Inflammatory macrophage treated with lipopolysaccharide for 4 hours (primary cell): ENCODE measurements around the gene TUBA1C.
"Not testable (repeated sequence)": the region's sequence is repeated elsewhere in the genome, so short reads cannot be mapped to it uniquely, and the experiment has no call there.

ENCODE experiments used
- DNase-seq: peaks from one replicate; pipeline ENCODE4 v3.0.0-alpha.2; 2020

The TUBA1C gene

GRCh38 chr12:49283541-49284429 lies 18.9 kb downstream of the TUBA1C start:
- DNase-seq = no peak

- no peak for DNase-seq
Observed at GRCh38 chr12:49284672-49285071, 19.8 kb downstream of the TUBA1C start.

GRCh38 chr12:49287876-49288275 lies 23.0 kb downstream of the TUBA1C start:
- DNase-seq = no peak

- peak; percentile 55 for DNase-seq
Observed at GRCh38 chr12:49288412-49288853, 23.6 kb downstream of the TUBA1C start.

GRCh38 chr12:49288922-49289555 lies 24.2 kb downstream of the TUBA1C start:
- no peak for DNase-seq

GRCh38 chr12:49292729-49293055 lies 27.8 kb downstream of the TUBA1C start:
- no peak for DNase-seq

GRCh38 chr12:49293056-49293956 lies 28.4 kb downstream of the TUBA1C start:
- no peak for DNase-seq

GRCh38 chr12:49294086-49294803 lies 29.4 kb downstream of the TUBA1C start:
- no peak for DNase-seq

GRCh38 chr12:49294804-49295081 lies 29.9 kb downstream of the TUBA1C start:
- no peak for DNase-seq

GRCh38 chr12:49295082-49295936 lies 30.4 kb downstream of the TUBA1C start, which contains the start of gene PRPH:
Gene PRPH, plus strand, starts transcription at chr12:49295147. Its CDS starts 54 bp downstream, at chr12:49295201.
- DNase-seq = no peak

- DNase-seq = peak; percentile 35
Observed at GRCh38 chr12:49296034-49296835, 31.4 kb downstream of the TUBA1C start.

- DNase-seq = peak; percentile 56
Observed at GRCh38 chr12:49296836-49297694, 32.2 kb downstream of the TUBA1C start.

- DNase-seq = no peak
Observed at GRCh38 chr12:49297695-49298060, 32.8 kb downstream of the TUBA1C start.

GRCh38 chr12:49298160-49298559 lies 33.3 kb downstream of the TUBA1C start:
- peak; percentile 43 for DNase-seq

- no peak for DNase-seq
Observed at GRCh38 chr12:49301760-49302159, 36.9 kb downstream of the TUBA1C start.

GRCh38 chr12:49304161-49304560 lies 39.3 kb downstream of the TUBA1C start:
- no peak for DNase-seq

- peak; percentile 78 for DNase-seq
Observed at GRCh38 chr12:49305762-49306510, 41.1 kb downstream of the TUBA1C start.

- no peak for DNase-seq
Observed at GRCh38 chr12:49309386-49309785, 44.5 kb downstream of the TUBA1C start.

GRCh38 chr12:49310451-49311000 lies 45.6 kb downstream of the TUBA1C start:
- not testable (repeated sequence) for DNase-seq
